Stimulated activated CD8-positive, alpha-beta memory T cell treated with anti-CD3 and anti-CD28 coated beads, Interleukin-15, amount 100 ng/mL, for 48 hours (primary cell): ENCODE measurements around the gene ERCC3.
"Not testable (repeated sequence)": the region's sequence is repeated elsewhere in the genome, so short reads cannot be mapped to it uniquely, and the experiment has no call there.

ENCODE experiments used
- DNase-seq, 2 donors: peaks; one replicate each; pipeline ENCODE4 v3.0.0-alpha.2; 2020; ENCODE audit warnings: low read depth in 2 of 2

Gene ERCC3

GRCh38 chr2:127226520-127227263, 67.3 kb downstream of the ERCC3 start:
- DNase-seq = peak; percentile 23 to 54

GRCh38 chr2:127226132-127226519, 67.8 kb downstream of the ERCC3 start:
- no peak for DNase-seq

GRCh38 chr2:127225186-127225960, 68.6 kb downstream of the ERCC3 start:
- DNase-seq = no peak

- DNase-seq = not testable (repeated sequence)
These were observed 69.8 kb downstream of the ERCC3 start for GRCh38 chr2:127224135-127224534.

- no peak for DNase-seq
These were observed 73.0 kb downstream of the ERCC3 start for GRCh38 chr2:127220768-127221527.

- no peak for DNase-seq
These were observed 73.7 kb downstream of the ERCC3 start, which contains the start of gene CYP27C1 for GRCh38 chr2:127220102-127220767. TSS of gene CYP27C1 (minus strand) at chr2:127220299. CDS start at chr2:127220270, 29 bp downstream.

GRCh38 chr2:127219171-127220070, 74.5 kb downstream of the ERCC3 start:
- no peak for DNase-seq

- no peak for DNase-seq
These were observed 75.2 kb downstream of the ERCC3 start for GRCh38 chr2:127218812-127219170.

GRCh38 chr2:127217470-127218325, 76.2 kb downstream of the ERCC3 start:
- DNase-seq = no peak

- no peak for DNase-seq
These were observed 77.4 kb downstream of the ERCC3 start for GRCh38 chr2:127216593-127216992.

GRCh38 chr2:127216095-127216494, 77.8 kb downstream of the ERCC3 start:
- no peak for DNase-seq

GRCh38 chr2:127214201-127214600, 79.7 kb downstream of the ERCC3 start:
- DNase-seq = not testable (repeated sequence)

GRCh38 chr2:127208313-127208712, 85.6 kb downstream of the ERCC3 start:
- DNase-seq = no peak
